Heart left ventricle (tissue), 16 donors: ENCODE results near the gene HIC1. TPM values are rescaled to one million over a fixed set of nuclear protein-coding genes. Genes with fewer than 3 reads are reported as not detected.
"Not testable (repeated sequence)": the region's sequence is repeated elsewhere in the genome, so short reads cannot be mapped to it uniquely, and the experiment has no call there.

ENCODE experiments used
- ATAC-seq, 4 donors: fragments of 200-7000 bp; cut with Tn5 transposase; one replicate each; pipeline ENCODE4 v1.9.1; 2020 to 2022; ENCODE audit warnings: moderate library complexity in 4 of 4, mild to moderate bottlenecking in 3 of 4, moderate number of reproducible peaks in 1 of 4
- DNase-seq, 5 donors: peaks; one replicate each; pipeline ENCODE4 v3.0.0-alpha.2; 2020
- H3K27ac ChIP-seq, 12 donors: fragments of 200-600 bp; sonication (generic) in 4 of 12; one replicate each; pipeline versions ENCODE4 v1.5.0 to v1.8.0; 2016 to 2022; ENCODE audit warnings: mild to moderate bottlenecking in 2 of 12
- H3K27me3 ChIP-seq, 9 donors: fragments of 200-600 bp; sonication (generic) in 2 of 9; one replicate each; pipeline versions ENCODE4 v1.5.1 to v1.8.0; 2016 to 2022; ENCODE audit warnings: mild to moderate bottlenecking in 3 of 9
- H3K36me3 ChIP-seq, 9 donors: fragments of 200-600 bp; sonication (generic) in 2 of 9; one replicate each; pipeline versions ENCODE4 v1.5.0 to v1.8.0; 2018 to 2022; ENCODE audit warnings: mild to moderate bottlenecking in 2 of 9
- H3K4me1 ChIP-seq, 12 donors: fragments of 200-600 bp; sonication (generic) in 4 of 12; one replicate each; pipeline versions ENCODE4 v1.5.0 to v1.8.0; 2016 to 2022; ENCODE audit warnings: mild to moderate bottlenecking in 3 of 12
- H3K4me3 ChIP-seq, 12 donors: fragments of 200-600 bp; sonication (generic) in 4 of 12; one replicate each; pipeline versions ENCODE4 v1.5.0 to v1.8.0; 2017 to 2022; ENCODE audit warnings: mild to moderate bottlenecking in 9 of 12, moderate library complexity in 4 of 12
- H3K9me3 ChIP-seq, 12 donors: fragments of 200-600 bp; sonication (generic) in 4 of 12; one replicate each; pipeline versions ENCODE4 v1.5.0 to v1.8.0; 2016 to 2022; ENCODE audit warnings: mild to moderate bottlenecking in 1 of 12
- POLR2A ChIP-seq, 2 donors: fragments of 450-650 bp; IDR thresholded peaks; one replicate each; pipeline ENCODE4 v1.6.1; 2017; ENCODE audit warnings: antibody characterized with exemption in 2 of 2, mild to moderate bottlenecking in 2 of 2, moderate library complexity in 2 of 2
- WGBS, 4 donors: extraction: QIAGEN DNeasy Blood & Tissue Kit in 2 of 4; methylation state at CpG; one replicate each; pipeline versions ENCODE4 v1.1.5 to v1.1.7; 2013 to 2018; 5-methylcytosine and 5-hydroxymethylcytosine counted together
- intact Hi-C, 10 donors: fragments of 100-400 bp; cut with DNase I; formaldehyde crosslinking; loops; one replicate each; pipeline versions ENCODE4 v1.11.1 to v1.14.2; 2022
- polyA plus RNA-seq, 2 donors: library from polyadenylated mRNA; stranded (reverse); fragments of 200-250 nt; gene quantifications; one replicate each; pipeline ENCODE4 v1.2.3, GENCODE V29; 2013
- total RNA-seq, 9 donors: library from RNA; depleted of rRNA in 2 of 9; stranded (reverse); fragments of >200 nt in 2 of 9; fragmentation: NEBNext Ultra II Directional in 3 of 9; extraction: Animal tissue kit (Norgen Biotek cat#: 25700) in 3 of 9; gene quantifications; one replicate each; pipeline versions ENCODE4 v1.1.0 to v1.2.4, GENCODE V29; 2016 to 2023
- TF ChIP-seq, protein P1 (sequence below), 12 donors: fragments of 200-600 bp; sonication (generic) in 4 of 12; IDR thresholded peaks; one replicate each; pipeline versions ENCODE4 v1.5.0 to v1.8.0; 2018 to 2022; ENCODE audit warnings: antibody characterized with exemption in 12 of 12, mild to moderate bottlenecking in 5 of 12
- donor health status: ischemic (EF 13 %, LVEDD 7.1; RV severe dilation, severe dysfunction).
- donor health status: healthy with polysubstance abuse.
- donor health status: DM: no; HTN: yes; CAD: no.
- donor health status: DM: no; HTN: no; CAD: no.
- donor health status: ischemic (EF 25% LVEDD 6.9; RV normal size, moderate dysfunction).
- donor health status: ischemic (EF 25% LVEDD 5.7; RV mildly dilated, moderate dysfunction).
- donor health status: healthy.
- donor health status: DM: yes; HTN: yes; CAD: no.
- donor health status: ischemic (EF 35%, LVEDD 5.7; RV mildly dilated, moderate dysfunction).
- donor health status: nonischemic (EF 11% LVEDD 7.7; RV severe dilation, severe dysfunction).
- donor health status: DM: yes; HTN: yes; CAD: no.
- donor health status: PGD.
- donor health status: ischemic (EF 29% LVEDD 5.4; RV normal size, mild dysfunction).
- donor health status: nonischemic (EF 23%, LVEDD 6.1; RV moderate dilation, normal function).

HIC1 gene
- total and polyA plus RNA-seq, 11 donors: 8.3 to 29.6 (median 14.2) TPM

DNA sequence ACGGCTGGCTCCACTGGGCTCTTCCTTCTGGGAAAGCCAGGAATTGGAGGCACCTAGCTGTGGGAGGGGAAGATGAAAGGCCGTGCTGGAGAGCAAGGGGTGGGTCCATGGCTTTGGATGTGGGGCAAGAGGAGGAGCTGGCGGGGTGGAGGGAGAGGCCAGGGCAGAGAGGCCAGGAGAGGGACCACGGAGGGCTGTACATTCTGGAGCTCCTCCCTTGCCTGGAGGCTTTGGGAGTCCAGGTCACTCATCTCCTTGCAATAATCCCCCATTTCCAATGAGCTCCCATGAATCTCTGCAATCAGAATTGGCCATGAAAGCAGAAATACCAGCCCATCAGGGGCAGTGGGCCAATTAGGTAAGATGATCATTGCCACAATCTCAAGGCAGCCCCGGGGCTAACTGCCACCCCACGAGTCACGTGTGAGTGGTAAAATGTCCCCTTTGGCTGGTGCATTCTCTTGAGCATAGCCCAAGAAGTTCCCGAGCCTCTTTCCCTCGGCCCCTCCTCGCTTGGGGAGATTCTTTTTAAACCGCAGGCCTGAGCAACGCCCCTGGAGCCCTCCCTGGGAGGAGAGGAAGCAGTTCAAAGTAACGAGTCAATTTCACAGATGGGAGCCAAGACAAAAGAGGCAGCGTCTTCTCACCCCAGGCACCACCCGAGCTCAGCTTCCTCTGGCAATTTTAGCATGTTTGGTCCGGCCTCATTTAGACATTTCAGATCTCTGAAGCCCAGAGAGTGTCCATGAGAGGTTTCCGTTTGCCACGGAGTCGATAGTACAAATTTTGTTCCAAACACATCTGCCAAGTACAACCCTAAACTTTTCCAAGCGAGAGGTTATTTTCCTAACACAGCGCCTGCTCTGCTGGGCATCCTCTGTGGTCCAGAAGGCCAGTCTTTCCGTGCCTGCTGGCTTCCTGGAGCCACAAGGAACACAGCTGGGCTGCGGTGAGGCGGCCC is 43.2 kb upstream of the HIC1 start:
- peak in 3 of 4 donors; percentile 22 to 72 (median 53) for ATAC-seq
- no peaks in the 10 kb centered on the region for H3K9me3 ChIP-seq
- H3K4me1 ChIP-seq: peaks cover 0 to 29% (median 6%) of the 10 kb centered on the region in 12 donors
- 44 to 56% (median 51%) methylated on average over 23 to 24 of the region's 24 CpGs for WGBS, 4 donors
- H3K36me3 ChIP-seq: no peaks in the 10 kb centered on the region
- no peak for DNase-seq
- H3K27ac ChIP-seq: peak overlapping the region in 6 of 12 donors; percentile 20 to 60 (median 36)
- no peaks in the 10 kb centered on the region for H3K27me3 ChIP-seq
- TF ChIP-seq, protein P1, sequence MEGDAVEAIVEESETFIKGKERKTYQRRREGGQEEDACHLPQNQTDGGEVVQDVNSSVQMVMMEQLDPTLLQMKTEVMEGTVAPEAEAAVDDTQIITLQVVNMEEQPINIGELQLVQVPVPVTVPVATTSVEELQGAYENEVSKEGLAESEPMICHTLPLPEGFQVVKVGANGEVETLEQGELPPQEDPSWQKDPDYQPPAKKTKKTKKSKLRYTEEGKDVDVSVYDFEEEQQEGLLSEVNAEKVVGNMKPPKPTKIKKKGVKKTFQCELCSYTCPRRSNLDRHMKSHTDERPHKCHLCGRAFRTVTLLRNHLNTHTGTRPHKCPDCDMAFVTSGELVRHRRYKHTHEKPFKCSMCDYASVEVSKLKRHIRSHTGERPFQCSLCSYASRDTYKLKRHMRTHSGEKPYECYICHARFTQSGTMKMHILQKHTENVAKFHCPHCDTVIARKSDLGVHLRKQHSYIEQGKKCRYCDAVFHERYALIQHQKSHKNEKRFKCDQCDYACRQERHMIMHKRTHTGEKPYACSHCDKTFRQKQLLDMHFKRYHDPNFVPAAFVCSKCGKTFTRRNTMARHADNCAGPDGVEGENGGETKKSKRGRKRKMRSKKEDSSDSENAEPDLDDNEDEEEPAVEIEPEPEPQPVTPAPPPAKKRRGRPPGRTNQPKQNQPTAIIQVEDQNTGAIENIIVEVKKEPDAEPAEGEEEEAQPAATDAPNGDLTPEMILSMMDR (IDR thresholded peaks at IDR 0.05): no peak
- TF ChIP-seq POLR2A (IDR thresholded peaks at IDR 0.05): no peak
- intact Hi-C loops: no loop called here
- peak overlapping the region in 3 of 12 donors; percentile 6 to 25 (median 19) for H3K4me3 ChIP-seq

DNA sequence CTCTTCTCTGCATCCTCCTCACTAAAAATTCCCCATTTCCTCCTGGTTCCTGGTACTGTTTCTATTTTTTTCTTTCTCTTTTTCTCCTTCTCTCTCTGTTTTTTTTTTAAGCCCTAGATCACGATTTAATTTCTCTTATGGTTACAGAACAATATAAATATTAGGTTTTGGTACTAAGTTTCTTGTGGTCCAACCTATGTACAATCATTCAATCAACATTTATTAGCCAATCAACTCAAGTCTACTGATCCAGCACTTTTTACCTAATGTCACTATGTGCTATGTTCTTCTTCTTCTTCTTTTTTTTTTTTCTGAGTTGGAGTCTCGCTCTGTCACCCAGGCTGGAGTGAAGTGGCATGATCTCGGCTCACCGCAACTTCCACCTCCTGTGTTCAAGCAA is 42.4 kb upstream of the HIC1 start:
- H3K27ac ChIP-seq: peak overlapping the region in 5 of 12 donors; percentile 20 to 50 (median 42)
- H3K36me3 ChIP-seq: no peaks in the 10 kb centered on the region
- no peaks in the 10 kb centered on the region for H3K9me3 ChIP-seq
- TF ChIP-seq, protein P1 (IDR thresholded peaks at IDR 0.05): no peak
- no peak for TF ChIP-seq POLR2A (IDR thresholded peaks at IDR 0.05)
- H3K27me3 ChIP-seq: no peaks in the 10 kb centered on the region
- H3K4me1 ChIP-seq: peaks cover 0 to 29% (median 6%) of the 10 kb centered on the region in 12 donors
- 92 to 99% (median 94%) methylated on average over 4 of the region's 4 CpGs for WGBS, 4 donors
- ATAC-seq (no peak), DNase-seq (no peak)
- intact Hi-C loops: no loop called here
- H3K4me3 ChIP-seq: no peak overlapping the region

DNA sequence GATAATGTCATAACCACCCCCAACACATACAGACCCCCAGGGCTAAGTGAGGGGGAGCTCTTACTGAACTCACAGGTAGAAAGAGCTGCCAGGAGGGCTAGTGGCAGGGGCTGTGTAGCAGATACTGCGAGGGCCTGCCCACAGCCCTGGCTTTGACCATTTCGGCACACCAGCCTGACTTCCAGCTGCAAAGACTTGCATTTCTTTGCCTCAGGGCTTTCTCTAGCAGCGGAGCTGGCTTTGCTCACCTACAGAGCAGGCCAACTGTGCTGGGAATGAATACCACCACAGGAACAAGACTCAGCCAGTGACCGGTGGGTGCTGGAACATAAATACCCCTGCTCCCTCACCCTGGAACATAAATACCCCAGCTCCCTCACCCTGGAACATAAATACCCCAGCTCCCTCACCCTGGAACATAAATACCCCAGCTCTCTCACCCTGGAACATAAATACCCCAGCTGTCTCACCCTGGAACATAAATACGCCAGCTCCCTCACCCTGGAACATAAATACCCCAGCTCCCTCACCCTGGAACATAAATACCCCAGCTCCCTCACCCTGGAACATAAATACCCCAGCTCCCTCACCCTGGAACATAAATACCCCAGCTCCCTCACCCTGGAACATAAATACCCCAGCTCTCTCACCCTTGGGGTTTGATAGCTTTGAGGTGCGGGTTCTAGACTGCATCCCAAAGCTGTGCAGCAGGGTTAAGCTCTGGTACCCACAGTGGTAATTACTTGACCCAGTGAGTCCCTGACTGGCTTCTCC is 41.5 kb upstream of the HIC1 start:
- H3K9me3 ChIP-seq, intact Hi-C loops, DNase-seq, H3K36me3 ChIP-seq, H3K27me3 ChIP-seq, H3K4me3 ChIP-seq, H3K27ac ChIP-seq: not testable (repeated sequence)
- WGBS, 4 donors: 92 to 99% (median 94%) methylated on average over 5 to 6 of the region's 6 CpGs
- peaks cover 0 to 36% (median 6%) of the 10 kb centered on the region in 12 donors for H3K4me1 ChIP-seq
- ATAC-seq: peak in 1 of 4 donors; percentile 4

DNA sequence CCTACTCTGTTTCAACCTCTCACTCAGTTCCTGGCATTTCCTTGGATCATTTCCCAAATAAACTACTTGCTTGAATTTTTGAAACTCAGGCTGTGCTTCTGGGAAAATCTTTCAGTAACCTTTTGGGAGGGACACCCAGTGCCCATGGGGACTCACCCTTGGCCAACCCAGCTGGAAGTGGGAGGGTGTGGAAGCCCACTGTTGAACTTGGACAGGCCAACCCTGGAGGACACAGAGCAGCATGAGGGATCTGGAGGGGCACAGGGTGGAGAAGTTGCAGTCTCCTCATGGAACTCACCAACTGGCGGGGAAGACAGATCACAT is 40.9 kb upstream of the HIC1 start:
- no peak for DNase-seq
- H3K27me3 ChIP-seq: no peaks in the 10 kb centered on the region
- no peak overlapping the region for H3K4me3 ChIP-seq
- H3K4me1 ChIP-seq: peaks cover 0 to 36% (median 6%) of the 10 kb centered on the region in 12 donors
- 88 to 91% (median 89%) methylated on average over 1 of the region's 1 CpG for WGBS, 4 donors
- intact Hi-C loops: no loop called here
- TF ChIP-seq, protein P1 (IDR thresholded peaks at IDR 0.05): no peak
- TF ChIP-seq POLR2A (IDR thresholded peaks at IDR 0.05): no peak
- no peaks in the 10 kb centered on the region for H3K36me3 ChIP-seq
- no peaks in the 10 kb centered on the region for H3K9me3 ChIP-seq
- ATAC-seq: peak in 1 of 4 donors; percentile 48
- no peak overlapping the region for H3K27ac ChIP-seq
